ENCODE measurements around the gene XIST.

The XIST gene

DNA sequence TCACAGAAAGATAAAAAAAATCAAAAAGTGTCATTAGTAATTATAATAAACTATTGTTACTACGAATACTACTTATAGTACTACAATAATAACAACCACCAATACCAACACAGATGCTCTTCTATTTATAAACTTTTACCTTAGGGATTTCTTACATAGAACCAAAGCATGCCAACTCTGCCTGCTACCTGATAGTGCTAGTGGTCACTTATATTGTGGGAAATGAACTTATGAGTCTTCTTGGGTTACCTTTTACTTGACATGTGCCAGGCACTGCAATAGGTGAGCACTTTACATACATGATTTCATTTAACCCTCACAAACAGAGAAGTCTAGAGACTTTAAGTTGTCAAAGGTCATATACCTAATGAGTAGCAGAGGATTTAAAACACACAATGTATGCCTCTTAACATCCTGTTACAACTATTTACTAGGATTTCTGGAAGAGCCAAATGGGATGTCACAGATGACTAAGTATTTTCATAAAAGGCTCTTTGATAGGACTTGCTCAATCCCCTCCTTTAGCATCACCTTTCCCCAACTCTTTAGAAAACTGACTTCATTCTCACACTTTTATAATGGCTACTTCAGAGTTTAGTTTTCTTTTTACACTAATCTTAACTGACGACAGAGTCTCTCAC lies 24.3 kb downstream of the XIST start:
- Histone ChIP-seq H4K20me1 (ENCODE audit: insufficient read depth, low read length) (no peaks in the 10 kb centered on the region), H3K4me3 (ENCODE audit: low read length) (no peak overlapping the region), H3K9ac (ENCODE audit: low read length) (no peak overlapping the region), H2AFZ (ENCODE audit: low read depth, low read length) (no peak overlapping the region), H3K9me3 (ENCODE audit: insufficient read depth, low read length) (no peaks in the 10 kb centered on the region), H3K27me3 (ENCODE audit: low read depth, low read length) (peaks cover 4% of the 10 kb centered on the region; the same call in 1 of the 2 replicates), H3K4me1 (ENCODE audit: low read length) (no peaks in the 10 kb centered on the region), H3K4me2 (ENCODE audit: low read length) (no peak overlapping the region), H3K36me3 (replicated peaks; ENCODE audit: low read depth, low read length) (no peaks in the 10 kb centered on the region), H3K79me2 (ENCODE audit: low read length) (no peaks in the 10 kb centered on the region), H3K27ac (ENCODE audit: low read length) (no peak overlapping the region)
- TF ChIP-seq EZH2phosphoT487 (IDR thresholded peaks at IDR 0.05; ENCODE audit: low read depth): no peak
- TF ChIP-seq, protein P1, sequence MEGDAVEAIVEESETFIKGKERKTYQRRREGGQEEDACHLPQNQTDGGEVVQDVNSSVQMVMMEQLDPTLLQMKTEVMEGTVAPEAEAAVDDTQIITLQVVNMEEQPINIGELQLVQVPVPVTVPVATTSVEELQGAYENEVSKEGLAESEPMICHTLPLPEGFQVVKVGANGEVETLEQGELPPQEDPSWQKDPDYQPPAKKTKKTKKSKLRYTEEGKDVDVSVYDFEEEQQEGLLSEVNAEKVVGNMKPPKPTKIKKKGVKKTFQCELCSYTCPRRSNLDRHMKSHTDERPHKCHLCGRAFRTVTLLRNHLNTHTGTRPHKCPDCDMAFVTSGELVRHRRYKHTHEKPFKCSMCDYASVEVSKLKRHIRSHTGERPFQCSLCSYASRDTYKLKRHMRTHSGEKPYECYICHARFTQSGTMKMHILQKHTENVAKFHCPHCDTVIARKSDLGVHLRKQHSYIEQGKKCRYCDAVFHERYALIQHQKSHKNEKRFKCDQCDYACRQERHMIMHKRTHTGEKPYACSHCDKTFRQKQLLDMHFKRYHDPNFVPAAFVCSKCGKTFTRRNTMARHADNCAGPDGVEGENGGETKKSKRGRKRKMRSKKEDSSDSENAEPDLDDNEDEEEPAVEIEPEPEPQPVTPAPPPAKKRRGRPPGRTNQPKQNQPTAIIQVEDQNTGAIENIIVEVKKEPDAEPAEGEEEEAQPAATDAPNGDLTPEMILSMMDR (IDR thresholded peaks at IDR 0.05; ENCODE audit: low read depth, low read length): no peak

DNA sequence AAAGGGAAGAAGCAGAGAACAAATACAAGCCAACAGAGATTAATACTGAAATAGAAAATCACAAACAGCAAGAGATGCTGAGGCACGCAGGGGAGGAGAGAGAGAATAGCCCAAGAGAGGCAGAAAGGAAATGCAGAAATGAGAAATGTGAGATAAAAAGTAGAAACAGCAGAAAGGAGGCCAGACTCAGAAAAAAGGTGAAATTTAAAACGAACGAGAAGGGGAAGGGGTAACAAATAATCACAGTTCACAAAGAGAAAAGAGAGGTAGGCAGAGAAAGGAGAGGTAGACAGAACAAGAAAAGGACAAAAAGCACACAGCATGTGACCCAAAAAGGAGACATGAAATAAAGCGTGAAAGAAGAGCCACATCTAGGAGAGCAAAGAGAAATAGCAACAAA lies 25.1 kb downstream of the XIST start:
- no peaks in the 10 kb centered on the region for H3K36me3 ChIP-seq (replicated peaks; ENCODE audit: low read depth, low read length)
- H4K20me1 ChIP-seq (ENCODE audit: insufficient read depth, low read length): no peaks in the 10 kb centered on the region
- H3K9me3 ChIP-seq (ENCODE audit: insufficient read depth, low read length): no peaks in the 10 kb centered on the region
- no peak overlapping the region for H3K4me3 ChIP-seq (ENCODE audit: low read length)
- no peak overlapping the region for H3K27ac ChIP-seq (ENCODE audit: low read length)
- H3K4me1 ChIP-seq (ENCODE audit: low read length): no peaks in the 10 kb centered on the region
- no peaks in the 10 kb centered on the region for H3K79me2 ChIP-seq (ENCODE audit: low read length)
- H3K9ac ChIP-seq (ENCODE audit: low read length): no peak overlapping the region
- H3K4me2 ChIP-seq (ENCODE audit: low read length): no peak overlapping the region
- TF ChIP-seq, protein P1 (IDR thresholded peaks at IDR 0.05; ENCODE audit: low read depth, low read length): no peak
- TF ChIP-seq EZH2phosphoT487 (IDR thresholded peaks at IDR 0.05; ENCODE audit: low read depth): no peak
- H2AFZ ChIP-seq (ENCODE audit: low read depth, low read length): no peak overlapping the region
- H3K27me3 ChIP-seq (ENCODE audit: low read depth, low read length): peaks cover 4% of the 10 kb centered on the region; the same call in 1 of the 2 replicates

DNA sequence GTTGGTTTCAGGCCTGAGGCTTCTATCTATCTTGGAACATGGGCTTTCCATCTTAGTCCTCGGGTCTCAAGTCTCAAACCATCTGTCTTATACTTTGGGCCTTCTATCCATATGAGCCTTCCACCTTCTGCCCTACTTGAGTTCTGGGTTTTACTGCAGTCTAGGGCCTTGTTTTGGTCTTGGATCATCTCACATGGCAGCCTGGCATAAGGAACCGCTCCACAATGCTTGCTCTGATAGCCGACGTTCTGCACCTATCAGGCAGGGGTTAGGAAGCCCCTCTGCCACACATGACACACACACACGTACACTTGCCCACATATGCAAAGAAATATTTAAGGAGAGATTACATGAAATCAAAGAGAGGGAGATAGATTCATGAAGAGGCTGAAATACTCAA lies 25.5 kb downstream of the XIST start:
- Histone ChIP-seq H3K36me3 (replicated peaks; ENCODE audit: low read depth, low read length) (no peaks in the 10 kb centered on the region), H3K4me1 (ENCODE audit: low read length) (no peaks in the 10 kb centered on the region), H3K9ac (ENCODE audit: low read length) (no peak overlapping the region), H2AFZ (ENCODE audit: low read depth, low read length) (no peak overlapping the region), H3K9me3 (ENCODE audit: insufficient read depth, low read length) (no peaks in the 10 kb centered on the region), H3K4me2 (ENCODE audit: low read length) (no peak overlapping the region), H3K27me3 (ENCODE audit: low read depth, low read length) (peaks cover 4% of the 10 kb centered on the region; the same call in 1 of the 2 replicates), H3K27ac (ENCODE audit: low read length) (no peak overlapping the region), H4K20me1 (ENCODE audit: insufficient read depth, low read length) (no peaks in the 10 kb centered on the region), H3K4me3 (ENCODE audit: low read length) (no peak overlapping the region), H3K79me2 (ENCODE audit: low read length) (no peaks in the 10 kb centered on the region)
- TF ChIP-seq, protein P1 (IDR thresholded peaks at IDR 0.05; ENCODE audit: low read depth, low read length): no peak
- TF ChIP-seq EZH2phosphoT487 (IDR thresholded peaks at IDR 0.05; ENCODE audit: low read depth): no peak

DNA sequence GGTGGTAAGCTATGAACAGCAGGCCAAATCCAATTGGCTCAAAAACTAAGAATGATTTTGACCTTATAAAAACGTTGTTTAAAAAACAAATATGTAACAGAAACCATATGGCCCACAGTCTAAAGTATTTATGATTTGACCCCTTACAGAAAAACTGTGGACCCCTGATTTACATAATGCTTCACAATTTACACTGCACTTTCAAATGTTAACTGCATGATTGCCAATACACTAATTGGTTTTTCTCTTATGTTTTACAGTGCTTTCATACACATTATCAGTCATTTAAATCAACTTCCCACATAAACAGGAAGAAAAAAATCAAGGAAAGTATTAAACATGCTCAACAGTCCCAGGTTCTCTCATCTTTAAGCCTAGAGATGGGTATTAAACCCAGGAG lies 26.9 kb downstream of the XIST start:
- Histone ChIP-seq H4K20me1 (ENCODE audit: insufficient read depth, low read length) (no peaks in the 10 kb centered on the region), H3K4me2 (ENCODE audit: low read length) (no peak overlapping the region), H2AFZ (ENCODE audit: low read depth, low read length) (no peak overlapping the region), H3K4me1 (ENCODE audit: low read length) (no peaks in the 10 kb centered on the region), H3K27ac (ENCODE audit: low read length) (no peak overlapping the region), H3K27me3 (ENCODE audit: low read depth, low read length) (no peaks in the 10 kb centered on the region), H3K9ac (ENCODE audit: low read length) (no peak overlapping the region), H3K9me3 (ENCODE audit: insufficient read depth, low read length) (no peaks in the 10 kb centered on the region), H3K79me2 (ENCODE audit: low read length) (no peaks in the 10 kb centered on the region), H3K36me3 (replicated peaks; ENCODE audit: low read depth, low read length) (no peaks in the 10 kb centered on the region), H3K4me3 (ENCODE audit: low read length) (no peak overlapping the region)
- no peak for TF ChIP-seq EZH2phosphoT487 (IDR thresholded peaks at IDR 0.05; ENCODE audit: low read depth)
- TF ChIP-seq, protein P1 (IDR thresholded peaks at IDR 0.05; ENCODE audit: low read depth, low read length): no peak

Measured in OCI-LY3 (cell line).